ENCODE results near the gene LPO.

LPO gene

GRCh38 chr17:58229881-58230280 lies 8.5 kb upstream of the LPO start:
- DNase-seq = no peak

DNA sequence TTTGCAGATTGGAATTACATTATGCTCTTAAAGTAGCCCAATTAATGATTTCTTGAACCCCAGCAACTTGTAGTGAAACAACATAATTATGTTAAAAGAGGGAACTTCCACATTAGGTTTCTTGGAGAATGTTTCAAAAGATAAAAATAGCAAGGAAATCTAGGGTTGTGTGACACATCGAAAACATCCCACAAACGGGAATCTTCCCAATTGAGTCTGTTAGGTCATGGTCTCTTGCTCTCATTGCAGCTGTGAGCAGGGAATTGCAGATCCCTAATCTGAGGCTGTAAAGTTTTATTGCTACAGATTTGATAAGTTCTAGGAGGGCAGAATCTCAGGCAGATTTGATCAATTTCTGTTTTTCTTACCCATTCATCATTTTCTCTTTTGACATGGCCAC lies 6.7 kb upstream of the LPO start:
- DNase-seq = no peak

- peak; percentile 15 for DNase-seq
These were observed 5.7 kb upstream of the LPO start for GRCh38 chr17:58232707-58233156.

DNA sequence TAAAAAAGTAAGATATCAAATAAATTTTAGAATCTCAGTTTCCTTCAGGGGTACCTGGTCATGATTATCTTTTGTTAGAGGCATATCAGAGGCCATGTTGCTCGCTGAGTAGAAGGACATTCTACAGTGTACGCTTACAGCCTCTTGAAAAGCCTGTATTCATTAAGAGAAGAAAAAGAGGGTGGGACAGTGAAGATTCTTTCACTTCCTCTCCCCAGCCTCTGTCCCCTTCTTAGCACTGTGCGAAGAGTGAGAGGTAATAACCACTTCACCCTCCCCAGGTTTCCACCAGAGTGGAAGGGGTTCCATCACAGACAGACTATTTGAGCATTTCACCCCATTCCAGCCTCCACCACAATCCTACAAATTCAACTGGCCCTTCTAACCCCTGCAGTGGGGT lies 4.8 kb upstream of the LPO start:
- no peak for DNase-seq

- no peak for DNase-seq
These were observed 3.9 kb upstream of the LPO start for GRCh38 chr17:58234512-58234911.

DNA sequence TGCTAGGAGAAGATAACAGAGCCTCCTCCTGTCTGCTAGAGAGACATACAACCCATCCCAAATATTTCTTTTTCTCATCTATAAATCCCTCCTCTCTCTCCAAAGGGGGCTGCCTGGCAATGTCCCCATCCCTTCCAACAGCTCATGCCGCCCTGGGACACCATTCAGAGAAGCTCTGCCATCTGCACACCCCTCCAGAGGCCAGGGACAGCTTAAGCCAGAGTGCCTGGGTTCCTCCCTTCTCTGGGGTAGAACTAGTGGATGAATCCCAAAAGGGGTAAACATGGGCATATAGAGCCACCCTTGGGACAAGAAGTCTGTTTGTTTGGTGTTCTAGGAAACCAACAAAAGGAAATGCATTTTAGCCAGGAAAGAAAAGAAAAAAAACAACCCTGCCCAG lies 2.6 kb upstream of the LPO start:
- no peak for DNase-seq

- DNase-seq = no peak
These were observed 2.0 kb upstream of the LPO start for GRCh38 chr17:58236394-58236793.

GRCh38 chr17:58239987-58240386 lies 1.6 kb downstream of the LPO start:
- DNase-seq = no peak

- DNase-seq = no peak
These were observed 3.9 kb downstream of the LPO start for GRCh38 chr17:58242171-58242784.

DNA sequence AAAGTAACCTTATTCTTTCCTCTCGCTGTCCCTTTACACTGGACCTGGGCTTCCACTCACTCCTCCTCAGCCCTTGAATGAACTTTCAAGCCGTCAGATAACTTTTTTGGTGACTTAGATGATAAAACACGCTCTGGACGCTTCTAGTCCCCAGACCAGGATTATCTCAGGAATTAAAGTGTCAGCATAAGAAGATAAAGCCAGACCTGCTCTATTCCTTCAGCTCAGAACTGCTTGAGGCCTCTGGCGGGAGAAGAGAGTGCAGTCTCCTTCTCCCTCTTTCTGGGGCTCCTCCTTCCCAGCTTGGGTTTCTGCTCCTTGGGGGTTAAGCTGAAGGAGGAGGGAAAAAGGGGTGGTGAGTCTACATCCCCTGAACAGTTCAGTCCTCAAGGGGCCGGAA lies 6.6 kb downstream of the LPO start:
- no peak for DNase-seq

GRCh38 chr17:58245428-58246103 lies 7.2 kb downstream of the LPO start:
- no peak for DNase-seq

DNA sequence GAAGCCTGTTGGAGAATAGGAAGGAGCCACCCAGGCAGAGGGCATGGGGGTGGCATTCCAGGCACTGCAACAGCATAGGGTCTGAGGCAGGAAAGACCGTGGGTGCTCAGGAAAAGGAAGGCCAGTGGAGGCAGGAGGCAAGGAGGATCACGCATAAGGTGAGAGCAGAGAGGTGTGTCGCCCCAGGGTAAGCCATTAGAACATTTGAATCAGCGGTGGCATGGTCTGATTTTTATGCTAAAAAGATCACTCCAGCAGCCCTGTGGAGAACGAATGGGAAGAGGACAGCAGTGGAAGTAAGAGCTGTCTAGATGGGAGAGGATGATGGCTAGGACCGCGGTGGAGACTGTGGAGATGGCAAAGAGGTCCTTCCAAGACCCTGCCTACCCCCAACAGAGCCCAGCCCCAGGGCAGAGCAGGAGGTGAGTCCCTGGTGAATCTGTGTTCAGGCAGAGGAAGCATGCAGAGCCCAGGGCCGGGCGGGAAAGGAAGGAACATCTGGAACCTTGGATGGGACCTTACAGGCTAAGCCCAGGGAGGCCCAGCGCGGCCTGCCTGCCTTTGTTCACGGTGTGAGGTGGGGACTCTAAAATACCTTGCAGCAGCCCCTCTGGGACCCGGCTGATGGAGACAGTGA lies 7.8 kb downstream of the LPO start:
- no peak for DNase-seq

GRCh38 chr17:58246781-58247180 lies 8.4 kb downstream of the LPO start:
- no peak for DNase-seq

- no peak for DNase-seq
These were observed 9.4 kb downstream of the LPO start for GRCh38 chr17:58247511-58248363.

- no peak for DNase-seq
These were observed 10.5 kb downstream of the LPO start for GRCh38 chr17:58248955-58249269.

DNA sequence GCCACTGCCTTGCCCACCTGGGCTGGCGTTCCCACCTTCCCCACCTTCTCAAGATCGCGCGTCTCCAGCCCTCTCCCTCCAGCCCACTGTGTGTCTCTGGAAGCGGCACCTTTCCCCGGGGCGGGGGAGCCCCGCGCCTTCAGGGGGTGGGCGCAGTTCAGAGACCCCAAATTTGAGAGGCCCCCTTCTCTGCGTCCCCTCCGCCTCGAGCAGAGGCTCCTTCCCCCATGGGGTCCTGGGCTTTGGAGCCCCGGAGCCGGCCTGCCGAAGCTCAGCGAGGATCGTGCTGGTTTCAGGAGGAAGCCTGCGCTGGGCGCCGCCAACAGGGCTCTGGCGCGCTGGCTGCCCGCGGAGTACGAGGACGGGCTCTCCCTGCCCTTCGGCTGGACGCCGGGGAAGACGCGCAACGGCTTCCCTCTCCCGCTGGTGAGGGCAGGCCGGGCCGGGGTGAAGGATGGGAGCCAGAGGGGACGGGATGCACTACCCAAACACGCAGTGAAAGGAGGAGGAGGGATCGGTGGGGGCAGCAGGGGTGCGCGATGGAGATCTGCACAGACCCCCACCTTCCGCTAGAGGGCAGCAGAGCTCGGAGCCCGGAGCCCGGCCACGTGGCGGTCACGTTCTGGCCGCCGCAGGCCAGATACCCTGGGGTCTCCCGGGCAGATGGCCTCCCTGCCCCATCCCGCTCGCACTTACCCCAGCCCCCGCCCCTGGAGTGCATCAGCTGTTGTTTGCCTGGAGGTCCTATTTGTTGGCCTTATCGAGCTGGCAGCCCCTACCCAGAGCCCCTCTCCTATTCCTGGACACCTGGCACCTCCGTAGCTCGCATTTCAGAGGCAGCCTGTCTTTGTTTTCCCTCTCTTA lies 11.1 kb downstream of the LPO start:
- peak; percentile 84 for DNase-seq

DNA sequence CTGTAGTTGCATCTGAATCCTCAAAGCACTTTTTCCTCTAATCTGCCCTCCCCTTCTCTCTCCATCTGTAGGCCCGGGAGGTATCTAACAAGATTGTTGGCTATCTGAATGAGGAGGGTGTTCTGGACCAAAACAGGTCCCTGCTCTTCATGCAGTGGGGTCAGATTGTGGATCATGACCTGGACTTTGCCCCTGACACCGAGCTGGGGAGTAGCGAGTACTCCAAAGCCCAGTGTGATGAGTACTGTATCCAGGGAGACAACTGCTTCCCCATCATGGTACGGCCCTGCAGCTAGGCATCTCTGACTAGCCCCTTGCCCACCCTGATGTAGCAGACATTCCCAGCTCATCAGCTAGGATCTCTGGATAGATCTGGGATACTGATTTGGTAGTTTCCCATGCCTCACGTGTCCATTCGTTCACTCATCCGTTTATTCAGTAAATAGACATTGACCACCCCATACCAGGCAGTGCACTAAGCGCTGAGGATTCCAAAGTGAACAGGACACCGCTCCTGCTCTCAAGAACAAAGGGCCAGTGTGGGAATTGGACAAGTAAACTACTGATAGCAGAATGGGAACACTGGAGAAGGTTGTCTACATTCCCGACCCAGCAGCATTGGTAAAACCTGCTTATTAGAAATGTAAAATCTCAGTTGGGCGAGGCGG lies 12.1 kb downstream of the LPO start:
- DNase-seq = no peak

GRCh38 chr17:58252141-58252540 lies 13.8 kb downstream of the LPO start:
- no peak for DNase-seq

DNA sequence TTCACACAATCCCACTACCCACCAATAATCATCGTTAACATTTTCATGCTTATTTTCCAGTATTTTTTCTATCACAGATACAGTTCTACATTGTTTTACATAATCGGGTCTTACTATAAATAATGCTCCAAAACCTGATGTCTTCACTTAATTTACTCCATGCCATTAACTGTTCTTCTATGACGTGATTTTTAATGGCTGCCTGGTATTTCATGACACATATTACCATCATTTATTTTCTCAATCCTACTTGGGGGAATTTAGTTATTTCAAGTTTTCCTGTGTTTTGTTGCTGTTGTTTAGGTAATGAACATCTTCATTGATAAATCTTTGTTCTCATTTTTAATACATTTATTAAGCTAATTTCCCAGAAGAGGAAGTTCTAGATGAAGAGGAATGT lies 14.7 kb downstream of the LPO start:
- no peak for DNase-seq

DNA sequence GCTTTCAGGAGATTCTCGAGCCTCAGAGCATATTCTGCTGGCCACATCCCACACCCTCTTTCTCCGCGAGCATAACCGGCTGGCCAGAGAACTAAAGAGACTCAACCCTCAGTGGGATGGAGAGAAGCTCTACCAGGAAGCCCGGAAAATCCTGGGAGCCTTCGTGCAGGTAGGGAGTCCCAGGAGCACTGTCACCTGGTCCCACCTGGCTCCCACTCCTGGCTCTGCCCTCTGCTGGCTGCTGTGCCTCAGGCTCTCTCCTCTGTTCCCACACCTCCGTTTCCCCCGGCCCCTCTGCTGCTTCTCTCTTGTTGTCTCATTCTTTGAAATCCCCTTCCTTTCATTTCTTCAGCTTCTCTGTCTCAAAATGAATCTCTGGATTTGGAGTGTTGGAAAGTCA lies 16.4 kb downstream of the LPO start:
- DNase-seq = no peak

- DNase-seq = no peak
These were observed 23.8 kb downstream of the LPO start for GRCh38 chr17:58262149-58262548.

DNA sequence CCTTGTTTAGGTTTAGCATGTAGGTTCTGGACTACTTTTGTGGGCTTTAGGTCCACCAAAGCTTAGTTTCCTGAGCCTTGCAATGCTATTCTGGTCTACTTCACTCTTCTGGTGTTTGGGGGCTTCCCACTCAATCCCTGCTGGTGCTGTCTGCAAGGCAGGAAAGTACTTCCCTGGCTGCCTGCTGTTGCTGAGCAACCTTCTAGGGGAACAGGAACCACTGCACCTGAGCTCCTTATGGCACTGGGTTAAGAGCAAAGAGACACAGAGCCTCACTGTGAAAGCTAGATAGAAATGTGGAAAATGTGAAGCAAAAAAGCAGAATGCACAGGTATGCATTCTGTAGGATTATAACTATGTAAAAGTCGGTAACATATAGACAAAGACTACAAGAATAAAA lies 25.4 kb downstream of the LPO start:
- no peak for DNase-seq
